ENCODE measurements around the gene SYNJ2. TPM values are rescaled to one million over a fixed set of nuclear protein-coding genes. Genes with fewer than 3 reads are reported as not detected.

The SYNJ2 gene
- total RNA-seq, 2 donors from 2014 or later: 35.4 to 50.1 TPM

GRCh38 chr6:158006331-158006730 lies 24.7 kb downstream of the SYNJ2 start:
- intact Hi-C loops (cut with DNase I, micrococcal nuclease): loop anchor here in 1 of 2 donors (10.0 kb wide), 1 partner anchor 58 kb away; no protein-coding TSS in a partner anchor
- DNase-seq (no peak), ATAC-seq (no peak)

- ATAC-seq: no peak
- DNase-seq: no peak
These were observed 25.3 kb downstream of the SYNJ2 start for GRCh38 chr6:158006821-158007570.

GRCh38 chr6:158008864-158009113 lies 27.1 kb downstream of the SYNJ2 start:
- ATAC-seq (no peak), DNase-seq (no peak)
- intact Hi-C loops (cut with DNase I, micrococcal nuclease): loop anchor here in 1 of 2 donors (10.0 kb wide), 1 partner anchor 56 kb away; no protein-coding TSS in a partner anchor

More at GRCh38 chr6:158006821-158007570, 25.3 kb downstream of the SYNJ2 start:
- intact Hi-C loops (cut with DNase I, micrococcal nuclease): loop anchor here in 1 of 2 donors (10.0 kb wide), 1 partner anchor 58 kb away; no protein-coding TSS in a partner anchor

DNA sequence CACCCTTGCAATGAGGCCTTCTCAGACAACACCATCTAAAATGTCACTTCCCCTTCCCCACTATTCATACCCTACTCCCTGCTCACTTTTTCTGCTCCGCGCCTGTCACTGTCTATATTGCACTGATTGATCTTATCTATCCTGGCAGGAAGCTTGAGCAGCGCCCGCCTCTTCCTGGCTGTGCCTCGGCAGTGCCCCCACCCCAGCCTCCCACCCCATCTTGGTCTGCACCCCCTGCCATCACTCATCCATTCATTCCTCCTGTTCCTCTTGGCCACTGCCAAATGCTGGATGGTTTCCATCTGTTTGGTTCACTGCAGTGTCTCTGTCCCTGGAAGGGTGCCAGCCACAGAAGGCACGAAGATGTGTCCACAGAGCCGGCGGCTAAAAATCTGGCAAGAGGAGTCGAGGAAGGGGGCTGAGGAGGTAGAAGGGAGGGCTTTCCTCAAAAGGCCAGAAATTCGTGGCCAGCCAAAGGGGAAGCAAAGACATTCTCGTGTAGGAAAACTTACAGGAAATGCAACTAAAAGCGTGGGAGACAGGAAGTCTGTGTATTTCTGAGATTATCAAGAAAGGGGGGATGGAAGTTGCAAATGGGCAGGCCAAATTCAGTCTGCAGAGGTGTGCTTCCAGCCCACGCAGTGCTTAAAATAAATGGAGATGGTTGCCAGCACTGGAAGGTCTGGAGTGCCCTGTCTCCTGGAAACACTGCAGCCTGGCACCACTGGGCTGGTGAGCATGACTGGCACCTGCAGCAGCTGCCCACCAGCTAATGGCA lies 27.6 kb downstream of the SYNJ2 start:
- no peak for ATAC-seq
- intact Hi-C loops (cut with DNase I, micrococcal nuclease): loop anchor here in 1 of 2 donors (10.0 kb wide), 1 partner anchor 55 kb away; no protein-coding TSS in a partner anchor
- DNase-seq: peak in 1 of 2 donors; percentile 48

- intact Hi-C loops (cut with DNase I, micrococcal nuclease): loop anchor here in 1 of 2 donors (10.0 kb wide), 1 partner anchor 55 kb away; no protein-coding TSS in a partner anchor
- DNase-seq (no peak), ATAC-seq (no peak)
These were observed 28.4 kb downstream of the SYNJ2 start for GRCh38 chr6:158009935-158010585.

- intact Hi-C loops (cut with DNase I, micrococcal nuclease): no loop called here
- DNase-seq: no peak
- no peak for ATAC-seq
These were observed 29.2 kb downstream of the SYNJ2 start for GRCh38 chr6:158010591-158011477.

- intact Hi-C loops (cut with DNase I, micrococcal nuclease): no loop called here
- DNase-seq: no peak
- peak; percentile 49 for ATAC-seq
These were observed 29.8 kb downstream of the SYNJ2 start for GRCh38 chr6:158011478-158011920.

GRCh38 chr6:158011980-158012566 lies 30.4 kb downstream of the SYNJ2 start:
- no peak for ATAC-seq
- intact Hi-C loops (cut with DNase I, micrococcal nuclease): no loop called here
- DNase-seq: no peak

DNA sequence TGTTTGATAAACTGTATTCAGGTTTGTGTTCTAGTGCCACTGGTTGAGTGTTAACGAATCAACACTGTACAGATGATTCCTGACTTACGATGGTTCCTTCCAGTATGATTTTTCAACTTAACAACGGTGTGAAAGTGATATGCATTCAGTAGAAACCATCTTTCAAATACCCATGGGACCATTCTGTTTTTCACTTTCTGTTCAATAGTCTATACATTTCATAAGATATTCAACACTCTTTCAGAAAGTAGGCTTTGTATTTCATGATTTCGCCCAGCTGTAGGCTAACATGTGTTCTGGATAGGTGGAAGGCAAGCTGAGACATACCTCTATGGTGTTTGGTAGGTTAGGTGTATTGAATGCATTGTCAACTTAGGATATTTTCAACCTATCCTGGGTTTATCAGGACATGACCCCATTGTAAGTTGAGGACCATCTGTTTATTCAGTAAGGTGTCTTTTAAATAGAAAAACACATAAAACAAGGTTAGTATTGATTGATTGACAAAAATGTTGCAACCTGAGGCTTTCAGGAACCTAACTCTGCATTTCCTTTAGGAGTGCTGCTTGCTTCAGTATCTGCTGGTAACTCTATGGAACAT lies 32.3 kb downstream of the SYNJ2 start:
- ATAC-seq (no peak), DNase-seq (no peak)
- intact Hi-C loops (cut with DNase I, micrococcal nuclease): no loop called here

DNA sequence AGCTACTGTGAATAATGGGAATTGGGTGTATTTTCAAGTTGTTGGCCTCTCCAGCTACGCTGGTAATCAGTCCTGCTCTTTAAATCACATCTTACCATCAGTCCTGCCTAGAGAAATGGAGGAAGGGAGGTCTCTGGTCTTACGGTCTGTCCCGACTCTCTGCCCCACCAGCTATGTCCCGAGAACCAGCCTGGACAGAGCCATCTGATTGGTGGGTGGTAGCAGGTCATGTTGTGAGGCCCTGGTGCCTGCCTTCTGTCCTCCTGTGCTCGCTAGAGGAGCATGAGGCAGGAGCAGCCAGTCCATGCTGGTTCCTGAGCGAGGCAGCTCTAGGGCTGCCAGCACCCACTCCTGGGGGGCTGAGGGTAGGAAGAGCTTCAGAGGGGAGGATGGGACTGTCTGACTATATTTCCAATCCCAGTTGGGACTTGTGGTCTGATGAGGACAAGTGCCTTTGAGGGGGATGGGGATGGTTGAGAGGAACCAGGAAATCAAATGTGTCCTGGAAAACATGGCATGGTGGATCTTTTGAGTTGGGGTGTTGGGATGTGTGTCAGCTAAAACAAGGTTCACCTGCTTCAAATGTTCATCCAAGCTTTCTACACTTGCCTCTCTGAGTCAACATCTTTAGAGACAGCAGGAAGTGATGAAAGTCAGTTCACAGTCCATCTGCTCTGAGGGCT lies 33.0 kb downstream of the SYNJ2 start:
- ATAC-seq: peak; percentile 35
- intact Hi-C loops (cut with DNase I, micrococcal nuclease): no loop called here
- DNase-seq: no peak

DNA sequence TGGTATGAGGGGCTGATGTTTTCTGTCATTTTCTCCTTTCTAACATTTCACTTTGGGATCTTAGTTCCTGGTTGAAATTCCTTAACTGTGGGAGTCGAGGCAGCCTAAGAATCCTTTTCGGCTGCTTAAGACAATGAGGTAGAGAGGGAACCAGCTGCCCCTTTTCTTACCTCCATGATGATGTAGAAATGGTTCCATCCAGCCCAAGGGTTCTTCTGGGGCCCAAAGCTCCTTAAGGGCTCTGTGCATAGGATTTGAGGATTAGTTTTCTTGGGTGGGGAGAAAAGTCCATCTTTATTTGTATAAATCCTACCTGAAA lies 33.5 kb downstream of the SYNJ2 start:
- DNase-seq: no peak
- intact Hi-C loops (cut with DNase I, micrococcal nuclease): no loop called here
- ATAC-seq: no peak

DNA sequence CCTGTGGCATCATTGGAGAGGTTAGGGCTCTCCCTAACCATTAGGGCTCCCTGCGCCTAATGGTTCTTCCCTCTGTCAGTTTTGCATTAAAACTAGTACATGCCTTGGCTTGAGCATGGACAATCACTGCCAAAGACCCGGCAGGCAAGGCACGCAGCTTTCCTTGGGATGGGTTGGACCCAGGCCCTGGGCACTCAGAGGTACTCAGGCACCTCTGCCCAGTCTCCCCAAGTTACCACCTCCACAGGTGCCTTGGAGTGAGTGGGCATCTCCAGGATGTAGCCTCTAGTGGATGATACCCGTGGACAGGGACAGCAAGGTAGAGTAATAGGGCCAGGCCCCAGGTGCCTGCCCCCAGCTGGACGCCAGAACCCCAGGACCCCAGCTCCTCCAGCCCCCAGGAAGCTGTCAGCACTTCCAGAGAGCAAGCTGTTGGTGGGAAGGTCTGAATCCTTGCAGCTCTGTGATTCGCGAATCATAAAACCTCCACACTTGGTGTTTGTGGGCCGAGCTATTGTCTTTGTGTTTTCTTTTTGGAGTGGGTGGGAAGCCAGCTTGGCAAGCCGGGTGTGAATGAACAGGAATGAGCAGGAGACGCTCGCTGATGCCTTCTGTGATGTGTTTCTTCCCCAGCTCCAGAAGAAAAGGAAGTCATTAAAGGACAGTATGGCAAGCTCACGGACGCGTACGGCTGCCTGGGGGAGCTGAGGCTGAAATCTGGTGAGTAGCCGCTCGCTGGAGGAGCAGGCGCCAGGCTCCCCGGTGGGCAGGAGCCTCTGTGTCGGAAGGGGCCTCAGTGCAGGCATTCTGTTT lies 35.1 kb downstream of the SYNJ2 start:
- intact Hi-C loops (cut with DNase I, micrococcal nuclease): no loop called here
- DNase-seq (no peak), ATAC-seq (no peak)

- ATAC-seq (no peak), DNase-seq (no peak)
- intact Hi-C loops (cut with DNase I, micrococcal nuclease): no loop called here
These were observed 36.0 kb downstream of the SYNJ2 start for GRCh38 chr6:158017621-158018040.

DNA sequence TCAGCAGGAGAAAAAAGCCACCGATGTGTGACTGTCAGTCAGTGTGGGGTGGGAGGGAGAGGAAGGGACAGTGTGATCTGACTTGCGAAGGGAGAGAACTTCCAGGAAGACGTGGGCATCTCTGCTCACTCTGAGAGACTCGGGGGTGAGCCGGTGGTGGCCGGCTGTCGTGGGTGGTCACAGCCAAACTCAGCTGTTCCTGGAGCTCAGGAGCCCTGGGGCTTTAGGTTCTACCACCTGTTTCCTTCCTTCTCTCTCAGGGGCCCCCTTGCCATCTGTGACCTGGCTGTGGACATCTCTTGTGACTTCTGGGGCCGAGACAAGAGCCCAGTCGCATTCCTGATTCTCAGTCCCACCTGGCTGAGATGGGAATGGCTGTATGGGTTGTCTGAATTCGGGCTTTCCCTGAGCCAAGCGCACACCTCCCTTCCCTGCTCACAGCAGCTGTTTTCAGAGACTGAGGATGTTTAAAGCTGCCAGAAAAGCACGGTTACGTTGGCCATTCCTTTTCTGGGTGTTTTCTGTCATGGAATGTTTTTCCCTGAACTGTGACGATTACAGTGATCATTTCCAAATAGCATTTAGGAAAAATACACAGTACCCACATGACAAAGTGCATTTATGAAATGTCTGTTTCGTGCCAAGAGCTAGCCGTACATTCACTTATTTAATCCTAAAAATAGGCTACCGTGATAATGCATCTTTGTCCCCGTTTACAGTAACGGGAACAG lies 36.5 kb downstream of the SYNJ2 start:
- intact Hi-C loops (cut with DNase I, micrococcal nuclease): no loop called here
- DNase-seq (no peak), ATAC-seq (no peak)

GRCh38 chr6:158018851-158019361 lies 37.2 kb downstream of the SYNJ2 start:
- intact Hi-C loops (cut with DNase I, micrococcal nuclease): no loop called here
- no peak for ATAC-seq
- no peak for DNase-seq

DNA sequence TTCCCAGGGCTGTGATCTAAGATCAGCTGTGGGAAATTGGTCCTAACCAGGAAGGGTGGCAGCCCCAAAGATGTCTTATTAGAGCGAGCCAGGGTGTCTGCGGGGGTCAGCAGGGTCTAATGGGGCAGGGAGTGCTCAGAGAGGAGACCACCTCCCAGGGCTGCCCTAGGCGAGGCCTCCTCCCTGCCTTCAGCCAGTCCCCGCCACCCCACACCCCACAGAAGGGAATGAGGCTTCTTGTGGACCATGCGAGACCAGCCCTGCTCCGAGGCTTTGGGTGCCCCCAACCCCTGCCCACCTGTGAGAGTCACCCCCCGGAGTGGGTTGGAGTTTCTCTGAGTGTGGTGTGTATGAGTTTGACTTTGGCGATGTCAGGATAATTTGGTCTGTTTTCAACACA lies 37.8 kb downstream of the SYNJ2 start:
- no peak for DNase-seq
- intact Hi-C loops (cut with DNase I, micrococcal nuclease): no loop called here
- ATAC-seq: no peak
